Measurements from ENCODE around the gene CALHM6. TPM values are rescaled to one million over a fixed set of nuclear protein-coding genes. Genes with fewer than 3 reads are reported as not detected.

The CALHM6 gene
- total and polyA plus RNA-seq, 2 donors (not counting 1 experiment from before 2014, with no cell fraction given), result 30.6 to 68.4 TPM

- ChIA-PET POLR2A (no interaction called here), CTCF (interaction anchor here (1.6 to 1.7 kb wide), 2 partner anchors 89 to 182 kb away, joined by 4 to 5 read pairs; no protein-coding TSS in a partner anchor)
- Histone ChIP-seq H3K4me1 (ENCODE audit: control insufficient read depth in 2 of 2, insufficient read depth in 2 of 2, low read length in 2 of 2) (peaks cover 28 to 37% of the 10 kb centered on the region in 2 donors), H4K20me1 (ENCODE audit: control insufficient read depth, insufficient read depth, low read length, poor library complexity, severe bottlenecking) (no peaks in the 10 kb centered on the region), H3K36me3 (replicated peaks in 1 of 2; ENCODE audit: control extremely low read depth in 1 of 2, control insufficient read depth in 1 of 2, extremely low read depth in 1 of 2, insufficient read depth in 2 of 2, low read length in 1 of 2) (no peaks in the 10 kb centered on the region), H3K9me3 (ENCODE audit: control extremely low read depth in 1 of 3, control insufficient read depth in 2 of 3, insufficient read depth in 1 of 3, low read length in 2 of 3) (no peaks in the 10 kb centered on the region), H3K27me3 (replicated peaks in 1 of 4; ENCODE audit: control extremely low read depth in 1 of 4, control insufficient read depth in 3 of 4, insufficient read depth in 4 of 4, low read length in 3 of 4) (no peaks in the 10 kb centered on the region), H3K27ac (ENCODE audit: low read length in 2 of 2) (no peak overlapping the region), H3K4me3 (ENCODE audit: control extremely low read depth in 1 of 5, extremely low read depth in 1 of 5, insufficient read depth in 1 of 5, low read depth in 2 of 5, low read length in 4 of 5) (no peak overlapping the region), H3K4me2 (replicated peaks; ENCODE audit: low read depth, low read length, poor library complexity, severe bottlenecking) (no peak overlapping the region), H3K79me2 (ENCODE audit: control insufficient read depth, insufficient read depth, low read length) (no peaks in the 10 kb centered on the region), H3K9ac (ENCODE audit: low read length) (no peak overlapping the region), H2AFZ (ENCODE audit: insufficient read depth, low read depth, low read length, poor library complexity, severe bottlenecking) (no peak overlapping the region)
- intact Hi-C loops (cut with micrococcal nuclease), result no loop called here
- H3K9me3 Mint-ChIP-seq (ENCODE audit: insufficient read depth), result no peaks in the 10 kb centered on the region
- no CpG with 5 or more reads among the region's 1 CpG for WGBS (ENCODE audit: insufficient coverage)
- no peak for DNase-seq
- no peaks in the 10 kb centered on the region for H3K27me3 Mint-ChIP-seq
- ATAC-seq (ENCODE audit: low read depth), result no peak
- H3K4me1 Mint-ChIP-seq, result peaks cover 44% of the 10 kb centered on the region
- H3K27ac Mint-ChIP-seq, result no peak overlapping the region
- TF ChIP-seq EZH2 (IDR thresholded peaks at IDR 0.05; ENCODE audit: borderline replicate concordance, insufficient read depth, low read depth, low read length, poor library complexity, severe bottlenecking) (no peak), CTCF (IDR thresholded peaks at IDR 0.05) (no peak)
- H3K4me3 Mint-ChIP-seq, result no peak overlapping the region
Observed at GRCh38 chr6:116471531-116471930, 10.4 kb downstream of the CALHM6 start.

GRCh38 chr6:116472706-116473105 lies 11.5 kb downstream of the CALHM6 start:
- Histone ChIP-seq H3K27ac (ENCODE audit: low read length in 2 of 2) (no peak overlapping the region), H3K79me2 (ENCODE audit: control insufficient read depth, insufficient read depth, low read length) (no peaks in the 10 kb centered on the region), H3K27me3 (replicated peaks in 1 of 4; ENCODE audit: control extremely low read depth in 1 of 4, control insufficient read depth in 3 of 4, insufficient read depth in 4 of 4, low read length in 3 of 4) (no peaks in the 10 kb centered on the region), H3K4me1 (ENCODE audit: control insufficient read depth in 2 of 2, insufficient read depth in 2 of 2, low read length in 2 of 2) (peaks cover 24 to 32% of the 10 kb centered on the region in 2 donors), H3K9me3 (ENCODE audit: control extremely low read depth in 1 of 3, control insufficient read depth in 2 of 3, insufficient read depth in 1 of 3, low read length in 2 of 3) (no peaks in the 10 kb centered on the region), H3K9ac (ENCODE audit: low read length) (no peak overlapping the region), H3K36me3 (replicated peaks in 1 of 2; ENCODE audit: control extremely low read depth in 1 of 2, control insufficient read depth in 1 of 2, extremely low read depth in 1 of 2, insufficient read depth in 2 of 2, low read length in 1 of 2) (no peaks in the 10 kb centered on the region), H4K20me1 (ENCODE audit: control insufficient read depth, insufficient read depth, low read length, poor library complexity, severe bottlenecking) (no peaks in the 10 kb centered on the region), H2AFZ (ENCODE audit: insufficient read depth, low read depth, low read length, poor library complexity, severe bottlenecking) (no peak overlapping the region), H3K4me3 (ENCODE audit: control extremely low read depth in 1 of 5, extremely low read depth in 1 of 5, insufficient read depth in 1 of 5, low read depth in 2 of 5, low read length in 4 of 5) (no peak overlapping the region), H3K4me2 (replicated peaks; ENCODE audit: low read depth, low read length, poor library complexity, severe bottlenecking) (no peak overlapping the region)
- DNase-seq (no peak), ATAC-seq (ENCODE audit: low read depth) (no peak)
- ChIA-PET CTCF (interaction anchor here (0.9 to 2.4 kb wide), 2 partner anchors 68 to 185 kb away, joined by 3 to 7 read pairs; no protein-coding TSS in a partner anchor), POLR2A (no interaction called here)
- TF ChIP-seq CTCF (IDR thresholded peaks at IDR 0.05) (no peak), EZH2 (IDR thresholded peaks at IDR 0.05; ENCODE audit: borderline replicate concordance, insufficient read depth, low read depth, low read length, poor library complexity, severe bottlenecking) (no peak)
- H3K27ac Mint-ChIP-seq, result no peak overlapping the region
- H3K9me3 Mint-ChIP-seq (ENCODE audit: insufficient read depth), result no peaks in the 10 kb centered on the region
- no CpG with 5 or more reads among the region's 3 CpGs for WGBS (ENCODE audit: insufficient coverage)
- intact Hi-C loops (cut with micrococcal nuclease), result no loop called here
- no peak overlapping the region for H3K4me3 Mint-ChIP-seq
- no peaks in the 10 kb centered on the region for H3K27me3 Mint-ChIP-seq
- peaks cover 37% of the 10 kb centered on the region for H3K4me1 Mint-ChIP-seq
